Brain microvascular endothelial cell (primary cell): ENCODE measurements around the gene EFCAB5.
"Not testable (repeated sequence)": the region's sequence is repeated elsewhere in the genome, so short reads cannot be mapped to it uniquely, and the experiment has no call there.

ENCODE experiments used
- DNase-seq: peaks from one replicate; pipeline ENCODE4 v3.0.0-alpha.2; 2020
- H3K27ac ChIP-seq: fragments of 250-450 bp; sonication (Bioruptor Pico); 2 replicates; pipeline ENCODE4 v1.5.1; 2020; ENCODE audit warnings: mild to moderate bottlenecking, moderate library complexity
- H3K27me3 ChIP-seq: fragments of 250-450 bp; sonication (Bioruptor Pico); replicated peaks from 2 replicates; pipeline ENCODE4 v1.5.1; 2020; ENCODE audit warnings: mild to moderate bottlenecking
- H3K36me3 ChIP-seq: fragments of 250-450 bp; sonication (Bioruptor Pico); replicated peaks from 2 replicates; pipeline ENCODE4 v1.5.1; 2020; ENCODE audit warnings: mild to moderate bottlenecking
- H3K4me3 ChIP-seq: 2 replicates; pipeline ENCODE4 v1.5.1; 2011; ENCODE audit warnings: low read depth, mild to moderate bottlenecking, control low read depth, low read length, moderate library complexity
- CTCF ChIP-seq: IDR thresholded peaks from 2 replicates; pipeline ENCODE4 v1.5.1; 2011; ENCODE audit warnings: low read depth, mild to moderate bottlenecking, moderate library complexity, low read length, control low read depth, inconsistent platforms; ENCODE audit errors: missing control alignments
- in situ Hi-C: cut with HindIII; loops from 2 replicates; pipeline ENCODE4 v1.10.0; 2017; ENCODE audit warnings: low sequenced_read_pairs, low pct_ligation_motif_present

Gene EFCAB5

DNA sequence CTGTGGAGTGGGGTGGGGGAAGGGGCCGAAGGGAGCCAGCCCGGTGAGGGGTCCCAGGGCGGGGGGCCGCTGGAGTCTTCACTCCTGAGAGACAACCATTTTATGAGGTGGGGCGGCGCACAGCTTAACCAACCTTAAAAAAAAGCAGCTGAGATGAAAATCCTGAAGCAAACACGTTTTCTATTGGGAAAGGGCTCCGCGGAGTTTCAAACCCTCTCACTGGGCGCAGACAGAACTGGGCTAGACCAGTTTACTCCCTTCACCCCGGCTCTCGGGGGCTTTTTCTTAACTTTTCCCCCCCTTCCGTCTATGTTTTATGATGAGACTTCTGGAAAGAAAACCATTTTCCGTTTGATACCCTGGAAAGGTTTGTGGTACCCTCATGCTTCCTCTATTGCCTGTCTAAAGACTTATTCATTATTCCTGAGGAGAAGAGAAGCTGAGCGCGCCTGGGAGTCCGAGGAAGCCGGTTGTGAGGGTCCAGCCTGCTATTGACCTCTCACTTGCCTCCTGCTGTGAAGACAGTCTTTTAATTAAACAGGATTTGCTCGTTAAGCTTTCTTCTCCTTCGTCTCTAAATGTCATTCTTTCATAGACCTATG, 10.9 kb upstream of the EFCAB5 start:
- no peak for TF ChIP-seq CTCF
- no peak for DNase-seq
- Histone ChIP-seq H3K27me3 (no peaks in the 10 kb centered on the region), H3K27ac (peak overlapping the region; percentile 56), H3K4me3 (peak overlapping the region; percentile 100), H3K36me3 (no peaks in the 10 kb centered on the region)
- in situ Hi-C loops = no loop called here

- peak; percentile 95 for TF ChIP-seq CTCF
- peak overlapping the region; percentile 15 for H3K4me3 ChIP-seq
Observed at GRCh38 chr17:29931231-29931932, 10.1 kb upstream of the EFCAB5 start.

GRCh38 chr17:29933379-29933778, 8.1 kb upstream of the EFCAB5 start:
- Histone ChIP-seq H3K4me3 (no peak overlapping the region), H3K36me3 (no peaks in the 10 kb centered on the region), H3K27me3 (no peaks in the 10 kb centered on the region), H3K27ac (no peak overlapping the region)
- in situ Hi-C loops = no loop called here
- peak; percentile 16 for DNase-seq
- TF ChIP-seq CTCF = peak; percentile 58

More at GRCh38 chr17:29931231-29931932, 10.1 kb upstream of the EFCAB5 start:
- no peaks in the 10 kb centered on the region for H3K36me3 ChIP-seq
- no peak overlapping the region for H3K27ac ChIP-seq
- H3K27me3 ChIP-seq = no peaks in the 10 kb centered on the region
- DNase-seq = peak; percentile 79
- in situ Hi-C loops = no loop called here

DNA sequence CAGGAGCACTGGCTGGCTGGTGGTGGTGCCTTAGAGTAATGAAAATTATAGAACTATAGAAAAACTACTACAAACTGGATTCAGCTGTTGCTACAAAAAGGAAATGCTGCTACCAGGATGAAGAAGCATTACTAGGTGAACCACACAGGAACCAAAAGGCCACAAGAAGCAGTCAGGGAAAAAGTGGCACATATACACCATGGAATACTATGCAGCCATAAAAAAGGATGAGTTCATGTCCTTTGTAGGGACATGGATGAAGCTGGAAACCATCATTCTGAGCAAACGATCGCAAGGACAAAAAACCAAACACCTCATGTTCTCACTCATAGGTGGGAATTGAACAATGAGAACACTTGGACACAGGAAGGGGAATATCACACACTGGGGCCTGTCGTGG, 5.5 kb upstream of the EFCAB5 start:
- H3K36me3 ChIP-seq, in situ Hi-C loops, DNase-seq, H3K27ac ChIP-seq, H3K27me3 ChIP-seq, H3K4me3 ChIP-seq: not testable (repeated sequence)

DNA sequence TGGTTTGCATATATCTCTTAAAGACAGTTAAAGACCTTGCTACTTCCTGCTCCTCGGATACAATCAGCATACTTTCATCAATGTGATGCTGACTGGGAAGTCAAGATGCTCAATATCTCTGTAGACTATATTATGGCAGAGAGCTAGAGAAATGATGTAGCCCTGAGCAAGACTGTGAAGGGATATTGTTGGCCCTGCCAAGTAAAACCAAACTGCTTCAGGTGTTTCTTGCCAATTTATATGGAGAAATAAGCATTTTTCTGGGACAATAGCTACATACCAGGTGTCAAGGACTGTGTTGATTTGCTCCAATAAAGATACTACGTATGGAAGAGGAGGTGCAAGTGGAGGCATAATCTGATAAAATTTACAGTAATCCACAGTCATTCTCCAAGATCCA, 4.7 kb upstream of the EFCAB5 start:
- in situ Hi-C loops = no loop called here
- no peak for DNase-seq
- H3K36me3 ChIP-seq = no peaks in the 10 kb centered on the region

More for the DNA sequence above, 4.7 kb upstream of the EFCAB5 start:
- H3K4me3 ChIP-seq = no peak overlapping the region
- no peak for TF ChIP-seq CTCF
- no peak overlapping the region for H3K27ac ChIP-seq
- H3K27me3 ChIP-seq = no peaks in the 10 kb centered on the region
